Stimulated activated memory B cell treated with anti-CD40 and anti-IgM and Interleukin-4, amounts not matched to agents 10 μg/mL and 1 μg/mL and 100 μg/mL, for 72 hours (primary cell): ENCODE measurements around the gene CNOT3.

Experiments
- ATAC-seq: fragments of 150-1000 bp; cut with Tn5 transposase; 2 replicates; pipeline ENCODE4 v1.10.0; 2021
- H3K27ac Mint-ChIP-seq: one replicate; pipeline ENCODE4 v1.8.0; 2022; ENCODE audit warnings: mild to moderate bottlenecking, mixed read lengths
- H3K27me3 Mint-ChIP-seq: one replicate; pipeline ENCODE4 v1.8.0; 2022; ENCODE audit warnings: mixed read lengths
- H3K36me3 Mint-ChIP-seq: one replicate; pipeline ENCODE4 v1.8.0; 2022; ENCODE audit warnings: mixed read lengths
- H3K4me1 Mint-ChIP-seq: one replicate; pipeline ENCODE4 v1.8.0; 2022; ENCODE audit warnings: mixed read lengths
- H3K4me3 Mint-ChIP-seq: one replicate; pipeline ENCODE4 v1.8.0; 2022; ENCODE audit warnings: mild to moderate bottlenecking, moderate library complexity, mixed read lengths
- H3K9me3 Mint-ChIP-seq: one replicate; pipeline ENCODE4 v1.8.0; 2022; ENCODE audit warnings: mixed read lengths

CNOT3 gene

GRCh38 chr19:54204767-54205468, 67.4 kb downstream of the CNOT3 start:
- H3K4me3 Mint-ChIP-seq = peak overlapping the region; percentile 58
- no peak for ATAC-seq
- H3K36me3 Mint-ChIP-seq = peaks cover 81% of the 10 kb centered on the region
- H3K27ac Mint-ChIP-seq = peak overlapping the region; percentile 60
- no peaks in the 10 kb centered on the region for H3K27me3 Mint-ChIP-seq
- peaks cover 84% of the 10 kb centered on the region for H3K4me1 Mint-ChIP-seq
- H3K9me3 Mint-ChIP-seq = no peaks in the 10 kb centered on the region
